AG20443 (cell line): ENCODE data around the gene IL22RA1.

ENCODE experiments used
- DNase-seq: peaks from one replicate; pipeline ENCODE4 v3.0.0; 2012; ENCODE audit warnings: low spot score, mixed read lengths

Gene IL22RA1

DNA sequence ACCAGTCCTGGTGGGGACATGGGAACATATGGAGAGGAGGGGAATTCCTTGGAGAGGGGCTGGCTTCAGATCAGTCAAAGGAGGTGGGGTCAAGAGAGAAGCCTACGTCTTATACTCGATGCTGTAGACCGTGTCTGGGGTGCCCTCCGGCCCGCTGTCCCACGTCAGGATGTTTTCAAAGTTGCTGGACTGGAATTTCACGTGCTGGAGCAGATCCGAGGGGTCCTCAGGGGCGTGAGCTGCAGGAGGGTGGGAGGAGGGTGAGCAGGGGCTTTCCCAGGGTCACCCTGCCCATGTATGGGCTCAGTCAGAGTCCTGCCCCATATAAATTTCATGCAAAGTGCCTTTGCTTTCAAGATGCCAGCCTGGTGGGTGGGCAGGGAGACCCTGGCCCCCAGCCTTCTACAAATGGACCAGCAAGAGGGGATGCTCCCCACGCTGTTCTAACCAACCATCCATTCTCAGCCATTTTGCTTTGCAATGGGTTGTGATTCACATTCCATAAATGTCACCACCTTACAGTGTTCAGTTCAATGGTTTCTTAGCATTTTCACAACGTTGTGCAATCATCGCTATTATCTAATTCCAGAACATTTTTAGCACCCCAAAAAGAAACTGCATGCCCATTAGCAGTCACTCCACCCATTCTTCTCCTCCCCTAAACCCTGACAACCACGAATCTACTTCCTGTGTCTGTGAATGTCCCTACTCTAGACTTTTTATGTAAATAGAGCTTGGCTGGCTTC lies 4.3 kb downstream of the IL22RA1 start:
- DNase-seq: no peak

DNA sequence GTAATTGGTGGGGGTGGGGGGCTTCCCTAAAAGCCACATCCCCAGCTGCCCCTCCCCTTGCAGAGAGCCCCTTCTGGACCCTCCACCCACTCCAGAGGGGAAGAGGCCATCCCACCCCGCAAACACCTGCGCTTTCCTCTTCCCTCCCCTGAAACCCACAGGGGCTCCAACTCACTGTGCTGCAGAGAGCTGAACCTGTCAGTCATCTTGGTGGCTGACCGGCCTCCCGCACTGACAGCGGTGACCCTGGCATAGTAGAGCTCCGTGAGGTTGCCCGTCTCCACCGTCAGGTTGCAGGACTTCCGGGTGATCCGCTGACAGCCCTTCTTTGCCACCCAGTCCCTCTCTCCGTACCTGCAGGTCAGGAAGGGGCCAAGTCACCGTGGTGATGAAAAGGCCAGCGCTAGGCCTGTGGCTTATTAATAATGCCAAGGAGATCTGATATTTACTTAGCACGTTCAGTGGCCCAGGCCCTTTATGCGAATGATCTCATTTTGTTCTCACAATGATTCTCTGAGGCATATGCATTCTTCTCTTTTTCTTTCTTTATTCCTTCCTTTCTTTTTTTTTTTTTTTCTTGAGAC lies 5.9 kb downstream of the IL22RA1 start:
- no peak for DNase-seq

DNA sequence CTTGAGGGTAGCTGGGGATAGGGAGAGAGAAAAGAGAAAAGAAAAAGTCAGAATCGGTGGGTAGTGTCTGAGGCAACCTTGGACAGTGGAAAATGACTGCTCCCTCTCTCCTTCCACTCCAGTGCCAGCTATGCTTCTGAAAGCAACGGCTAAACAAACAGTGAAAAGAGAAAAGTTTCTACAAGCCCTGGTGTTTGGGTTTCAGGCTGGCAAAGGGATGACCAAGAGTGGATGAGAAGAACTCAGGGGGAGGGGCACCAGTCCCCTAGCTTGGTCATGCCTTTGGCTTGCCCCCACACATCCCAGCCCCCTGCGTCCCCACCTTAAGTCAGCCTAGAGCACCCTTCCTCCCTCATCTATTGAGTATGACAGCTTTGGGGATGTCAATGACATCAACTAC lies 8.6 kb downstream of the IL22RA1 start:
- no peak for DNase-seq

DNA sequence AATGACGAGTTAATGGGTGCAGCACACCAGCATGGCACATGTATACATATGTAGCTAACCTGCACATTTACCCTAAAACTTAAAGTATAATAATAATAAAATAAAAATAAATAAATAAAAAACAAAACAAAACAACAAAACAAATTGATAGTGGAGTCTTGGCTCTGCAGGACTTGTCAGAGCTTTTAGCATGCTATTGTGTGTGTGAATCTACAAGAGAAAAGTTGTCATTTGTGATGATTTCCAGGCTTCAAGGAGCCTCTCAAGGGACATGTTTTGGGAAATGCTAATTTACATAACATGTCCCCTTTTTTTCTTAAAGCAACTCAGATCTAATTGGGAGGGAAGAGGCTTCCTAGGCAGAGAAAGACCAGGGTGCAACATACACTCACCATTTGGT lies 9.1 kb downstream of the IL22RA1 start:
- DNase-seq: no peak

DNA sequence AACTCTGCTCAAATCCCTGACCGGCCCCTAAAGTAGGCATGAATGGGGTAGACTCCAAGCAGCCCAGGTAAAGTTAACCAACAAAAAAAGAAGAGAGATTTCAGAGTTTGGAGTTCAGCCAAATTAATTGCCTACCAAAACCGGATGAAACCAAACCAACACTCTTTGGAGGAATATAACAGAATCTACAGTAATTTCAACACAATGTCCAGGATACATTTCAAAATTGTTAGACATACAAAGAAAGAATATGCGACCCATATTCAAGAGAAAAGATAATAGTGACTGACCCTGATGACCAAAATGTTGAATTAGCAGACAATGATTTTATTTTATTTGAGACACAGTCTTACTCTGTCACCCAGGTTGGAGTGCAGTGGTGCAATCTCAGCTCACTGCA lies 12.6 kb downstream of the IL22RA1 start:
- DNase-seq: no peak

DNA sequence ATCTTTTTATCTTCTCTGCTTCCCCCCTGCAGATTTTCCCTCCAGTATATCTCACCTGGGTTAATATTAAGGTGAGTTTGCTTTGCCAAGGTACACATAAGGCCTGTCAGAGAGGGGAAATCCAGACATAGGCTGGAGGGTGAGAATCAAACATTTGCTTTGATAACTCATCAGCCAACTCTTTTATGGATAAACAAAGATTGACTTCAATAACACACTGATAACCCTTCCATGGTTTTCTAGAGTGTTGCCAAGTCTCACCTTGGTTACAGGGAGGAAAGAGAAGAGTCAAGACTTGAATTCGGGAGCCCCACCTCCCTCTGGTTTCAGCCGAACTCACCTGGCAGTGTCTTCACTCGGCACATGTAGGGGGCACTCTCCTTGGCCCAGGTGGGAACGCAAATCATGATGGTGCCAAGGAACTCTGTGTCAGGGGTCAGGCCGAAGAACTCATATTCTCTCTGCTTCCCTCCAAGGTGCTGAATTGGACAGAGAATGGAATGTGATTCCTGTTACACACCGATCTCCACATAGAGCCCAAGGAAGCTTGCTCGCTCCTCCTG lies 15.1 kb downstream of the IL22RA1 start:
- DNase-seq: no peak

DNA sequence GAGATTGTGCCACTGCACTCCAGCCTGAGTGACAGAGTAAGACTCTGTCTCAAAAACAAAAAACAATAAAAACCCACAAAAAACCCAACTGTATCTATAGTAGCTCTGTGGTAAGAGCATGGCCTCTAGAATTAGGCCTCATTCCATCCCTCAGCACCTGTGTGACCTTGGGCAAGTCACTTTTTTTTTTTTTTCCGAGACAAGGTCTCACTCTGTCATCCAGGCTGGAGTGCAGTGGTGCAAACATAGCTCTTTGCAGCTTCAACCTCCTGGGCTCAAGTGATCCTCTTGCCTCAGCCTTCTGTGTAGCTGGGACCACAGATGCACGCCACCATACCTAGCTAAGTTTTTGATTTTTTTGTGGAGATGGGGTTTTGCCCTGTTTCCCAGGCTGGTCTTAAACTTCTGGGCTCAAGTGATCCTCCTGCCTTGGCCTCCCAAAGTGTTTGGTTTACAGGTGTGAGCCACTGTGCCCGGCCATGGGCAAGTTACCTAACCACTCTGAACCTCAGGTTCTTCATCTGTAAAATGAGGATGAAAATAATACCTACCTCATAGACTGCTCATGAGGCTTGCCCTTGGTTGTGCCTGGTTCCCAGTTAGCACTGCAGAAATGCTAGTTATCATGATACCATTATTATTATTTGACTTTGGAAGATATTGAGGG lies 15.7 kb downstream of the IL22RA1 start:
- no peak for DNase-seq

DNA sequence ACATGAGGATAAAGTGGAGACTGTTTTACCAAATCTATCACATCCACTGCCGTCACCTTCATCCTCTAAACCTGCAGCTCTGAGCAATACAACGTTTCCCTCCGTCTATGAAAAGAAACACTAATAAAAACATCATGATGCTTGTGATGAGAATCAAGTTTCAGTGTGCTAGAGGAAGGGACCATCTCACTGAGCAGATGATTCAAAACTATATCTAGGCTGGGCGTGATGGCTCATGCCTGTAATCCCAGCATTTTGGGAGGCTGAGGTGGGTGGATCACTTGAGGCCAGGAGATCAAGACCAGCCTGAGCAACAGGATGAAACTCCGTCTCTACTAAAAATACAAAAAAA lies 16.3 kb downstream of the IL22RA1 start:
- DNase-seq: no peak

DNA sequence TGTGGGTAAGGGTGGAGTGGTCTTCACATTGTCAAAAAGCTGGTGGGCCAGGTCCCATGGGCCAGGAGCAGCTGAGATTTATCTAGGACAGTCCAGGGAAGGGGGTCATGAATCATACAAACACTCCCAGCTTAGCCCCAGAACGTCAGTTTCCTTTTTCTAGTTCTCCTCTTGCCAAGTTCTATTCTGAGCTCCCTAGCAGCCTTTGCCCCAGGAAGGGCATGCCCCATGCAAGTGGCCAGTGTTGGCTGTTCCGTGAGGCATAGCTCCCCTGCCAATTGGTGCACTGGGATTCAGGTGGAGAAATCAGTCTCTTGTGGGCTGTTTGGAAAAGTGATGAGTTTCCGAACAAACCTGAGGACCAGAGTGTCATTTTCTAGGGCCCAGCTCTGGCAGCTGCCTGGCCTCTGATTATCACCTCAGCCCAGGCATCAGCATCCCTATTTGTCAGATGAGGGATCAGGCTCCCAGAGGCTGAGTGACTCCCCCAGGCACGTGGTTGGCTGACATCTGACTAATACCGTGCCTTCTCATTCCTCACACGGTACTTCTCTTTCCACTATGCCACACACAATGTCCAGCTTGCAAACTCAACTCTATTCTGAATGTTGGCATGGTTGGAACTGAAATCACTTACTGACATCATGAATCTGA lies 16.8 kb downstream of the IL22RA1 start:
- peak; percentile 43 for DNase-seq

DNA sequence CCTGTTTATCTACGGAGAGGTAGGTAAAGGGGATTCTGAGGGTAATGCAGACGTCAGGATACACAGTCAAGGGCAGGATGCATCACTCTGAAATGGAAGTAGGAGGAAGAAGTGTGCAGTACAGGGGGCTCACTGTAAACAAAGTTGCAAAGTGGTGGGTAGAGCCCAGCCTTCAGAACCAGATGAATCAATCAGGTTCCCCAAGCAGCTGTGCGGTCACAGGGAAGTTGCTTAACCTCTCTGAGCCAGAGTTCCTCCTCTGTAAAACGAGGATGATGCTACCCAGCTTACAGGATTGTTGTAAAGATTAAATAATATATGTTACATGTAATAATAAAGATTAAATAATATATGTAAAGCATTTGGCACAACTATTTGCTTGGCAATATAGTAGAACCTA lies 17.5 kb downstream of the IL22RA1 start:
- DNase-seq: no peak

DNA sequence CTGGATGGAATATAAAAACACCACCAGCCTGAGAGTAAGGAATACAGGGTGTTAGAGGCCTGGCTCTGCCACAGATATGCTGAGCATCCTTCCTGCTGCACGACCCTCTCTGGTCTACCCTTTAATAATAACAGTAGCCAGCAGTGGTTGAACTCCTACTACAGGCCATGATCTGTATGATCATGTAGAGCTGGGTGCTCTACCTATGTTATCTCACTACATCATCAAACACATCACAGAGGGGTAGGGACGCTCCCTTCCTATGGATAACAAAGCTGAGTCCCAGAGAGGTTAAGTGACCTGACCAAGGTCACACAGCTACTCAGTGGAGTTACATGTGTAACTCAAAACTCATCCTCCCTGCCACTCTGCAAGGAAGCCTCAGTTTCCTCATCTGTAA lies 18.0 kb downstream of the IL22RA1 start:
- no peak for DNase-seq

DNA sequence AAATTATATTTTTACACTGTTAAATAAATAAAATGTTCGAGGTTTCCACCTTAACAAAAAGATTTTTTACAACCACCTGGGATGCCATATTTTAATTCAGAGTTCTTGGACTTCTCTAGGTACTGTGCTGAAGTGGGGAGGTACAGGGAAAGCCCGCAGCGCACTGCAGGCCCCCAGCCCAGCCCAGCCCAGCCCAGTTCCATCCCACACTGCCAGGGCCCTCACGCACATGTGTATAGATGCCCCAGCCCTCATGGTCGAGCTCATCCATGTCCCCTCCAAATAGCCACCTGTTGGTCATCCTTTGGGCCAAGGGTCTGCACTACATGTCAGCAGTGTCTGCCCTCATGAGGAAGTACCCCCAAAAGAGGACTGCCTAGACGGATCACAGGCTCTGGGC lies 19.3 kb downstream of the IL22RA1 start:
- no peak for DNase-seq

DNA sequence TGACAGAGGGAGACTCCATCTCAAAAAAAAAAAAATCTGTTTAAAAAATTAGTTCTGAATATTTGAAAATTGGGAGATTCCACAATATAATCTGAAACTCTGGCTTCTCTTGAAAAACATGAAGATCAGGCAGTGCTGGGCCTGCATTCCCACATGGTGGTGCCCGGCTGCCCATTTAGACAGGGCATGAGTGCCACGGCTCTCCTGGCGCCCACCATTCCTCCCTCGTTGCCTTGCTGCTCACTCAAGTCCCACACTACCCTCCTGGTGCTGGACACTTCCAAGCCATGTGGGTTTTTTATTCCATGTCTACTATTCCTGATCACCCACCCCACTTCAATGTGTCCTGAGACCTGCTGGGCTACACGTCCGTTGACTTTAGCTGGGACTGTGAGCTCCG lies 20.2 kb downstream of the IL22RA1 start:
- DNase-seq: no peak

DNA sequence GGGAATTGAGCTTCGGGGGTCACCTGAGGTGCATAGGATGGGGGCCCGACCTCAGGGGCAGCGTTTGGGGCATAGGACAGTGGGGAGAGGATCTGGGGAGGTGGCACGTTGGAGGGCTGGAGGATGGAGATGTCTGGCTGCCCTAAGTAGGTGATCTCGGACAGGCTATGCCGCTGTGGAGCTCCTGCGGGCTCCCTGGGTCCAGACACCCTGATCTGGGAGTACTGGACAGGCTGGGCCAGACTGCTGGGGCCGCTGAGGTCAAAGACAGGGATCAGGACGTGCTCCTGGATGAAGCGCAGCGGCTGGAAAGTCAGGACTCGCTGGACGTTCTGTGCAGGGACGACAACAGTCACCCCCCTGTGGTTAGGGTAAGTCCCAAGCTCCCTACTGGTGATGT lies 21.5 kb downstream of the IL22RA1 start:
- no peak for DNase-seq

DNA sequence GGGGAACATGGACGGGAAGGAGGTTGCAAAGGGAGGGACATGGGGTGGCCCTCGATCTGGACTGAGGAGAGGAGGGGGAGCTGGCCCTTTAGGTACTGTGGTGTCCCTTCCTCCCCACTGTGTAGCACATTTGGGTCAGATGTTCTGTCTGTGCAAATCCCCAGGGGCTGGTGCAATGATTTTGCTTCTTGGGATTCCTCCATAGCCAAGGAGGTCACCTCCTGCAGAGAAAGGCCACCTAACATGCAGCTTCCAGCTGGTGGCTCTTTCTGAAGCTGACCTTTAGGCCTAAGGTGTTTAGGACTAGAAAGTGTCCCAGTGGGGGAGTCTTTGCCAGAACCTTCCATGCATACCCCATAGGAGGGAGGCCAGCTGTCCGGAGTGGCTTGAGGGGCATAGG lies 22.0 kb downstream of the IL22RA1 start:
- no peak for DNase-seq

DNA sequence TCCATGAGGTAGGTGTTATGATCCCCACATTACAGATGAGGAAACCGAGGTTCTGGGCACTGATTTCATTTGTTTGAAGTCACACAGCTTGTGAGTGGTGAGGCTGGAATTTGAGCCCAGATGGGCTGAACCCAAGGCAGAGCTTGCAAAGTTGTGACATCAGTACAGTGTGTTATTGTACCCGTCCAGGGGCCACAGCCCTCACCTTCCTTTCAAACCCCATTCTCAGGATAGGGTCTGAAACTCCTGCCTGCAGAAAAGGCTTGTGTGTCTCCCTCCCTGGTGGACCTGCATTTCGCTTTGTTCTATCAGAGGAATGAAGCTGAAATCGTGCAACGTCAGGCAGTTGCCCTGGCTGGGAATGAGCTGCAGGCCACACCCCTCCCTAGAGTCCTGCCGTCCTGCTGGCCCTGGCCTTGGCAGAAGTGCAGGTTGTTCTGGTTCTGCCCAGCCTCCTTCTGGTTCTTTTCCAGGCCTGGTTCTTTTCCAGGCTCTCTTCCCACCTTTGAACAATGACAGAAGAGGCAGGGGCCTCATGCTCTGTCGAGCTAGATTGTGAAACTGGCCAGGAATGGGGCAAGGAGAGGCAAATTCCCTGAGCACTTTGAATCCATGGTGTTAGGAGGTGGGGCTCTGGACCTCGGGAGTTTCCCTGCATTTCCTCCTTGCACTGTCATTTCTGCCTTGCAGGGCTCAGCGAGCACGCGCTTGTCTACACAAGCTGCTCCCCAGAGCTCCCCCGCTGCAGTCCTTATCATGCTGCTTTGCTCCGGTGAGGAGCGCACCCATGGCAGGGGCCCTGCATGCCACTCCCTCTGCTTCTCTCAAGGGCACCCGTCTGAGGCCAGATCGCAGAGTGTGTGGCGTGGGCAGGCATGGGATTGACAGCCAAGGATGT lies 22.8 kb downstream of the IL22RA1 start:
- DNase-seq: peak; percentile 77

DNA sequence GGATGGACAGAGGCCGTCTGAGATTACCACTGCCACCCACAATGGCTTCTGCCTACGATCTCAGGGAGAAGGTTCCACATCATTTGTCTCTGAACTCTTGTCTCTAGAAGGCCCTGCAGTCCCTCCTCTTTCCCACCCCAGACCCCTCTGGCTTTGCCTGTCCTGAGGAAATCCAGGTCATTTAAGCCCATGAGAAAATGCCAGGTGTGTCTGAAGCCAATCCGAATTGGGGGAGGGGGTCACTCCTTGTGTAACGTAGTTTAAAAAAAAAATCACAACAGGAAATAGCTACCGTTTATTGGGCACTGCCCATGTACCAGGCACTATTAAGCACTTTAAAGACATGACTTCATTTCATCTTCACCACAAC lies 23.5 kb downstream of the IL22RA1 start:
- no peak for DNase-seq

DNA sequence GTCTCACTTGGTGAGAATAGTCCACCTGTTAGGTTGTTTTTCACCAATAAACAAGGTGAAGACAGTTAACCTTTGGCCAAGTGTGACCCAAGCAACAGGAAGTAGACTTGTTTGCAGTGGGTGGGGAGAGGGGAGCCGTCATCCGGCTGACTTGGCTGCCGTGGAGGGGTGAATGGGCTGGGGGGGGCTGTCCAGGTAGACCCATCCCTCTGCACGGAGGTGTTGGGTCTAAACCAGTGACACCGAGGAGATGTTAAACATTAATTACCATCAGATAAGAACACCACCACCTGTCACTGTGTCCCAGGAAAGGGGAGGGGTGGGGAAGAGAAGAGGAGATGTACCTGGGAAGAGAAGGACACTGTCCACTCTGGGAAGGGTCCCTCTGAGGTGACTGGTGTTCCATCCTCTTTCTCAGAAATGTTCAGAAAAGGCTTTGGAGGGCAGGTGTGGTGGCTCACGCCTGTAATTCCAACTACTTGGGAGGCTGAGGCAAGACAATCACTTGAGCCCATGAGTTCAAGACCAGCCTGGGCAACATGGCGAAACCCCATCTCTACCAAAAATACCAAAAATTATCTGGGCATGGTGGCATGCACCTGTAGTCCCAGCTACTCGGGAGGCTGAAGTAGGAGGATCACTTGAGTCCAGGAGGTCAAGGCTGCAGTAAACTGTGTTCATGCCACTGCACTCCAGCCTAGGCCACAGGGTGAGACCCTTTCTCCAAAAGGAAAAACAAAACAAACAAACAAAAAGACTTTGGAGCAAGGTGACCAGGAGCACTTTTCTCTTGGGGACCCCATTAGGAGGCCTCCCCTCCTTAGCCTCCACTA lies 24.3 kb downstream of the IL22RA1 start:
- no peak for DNase-seq

DNA sequence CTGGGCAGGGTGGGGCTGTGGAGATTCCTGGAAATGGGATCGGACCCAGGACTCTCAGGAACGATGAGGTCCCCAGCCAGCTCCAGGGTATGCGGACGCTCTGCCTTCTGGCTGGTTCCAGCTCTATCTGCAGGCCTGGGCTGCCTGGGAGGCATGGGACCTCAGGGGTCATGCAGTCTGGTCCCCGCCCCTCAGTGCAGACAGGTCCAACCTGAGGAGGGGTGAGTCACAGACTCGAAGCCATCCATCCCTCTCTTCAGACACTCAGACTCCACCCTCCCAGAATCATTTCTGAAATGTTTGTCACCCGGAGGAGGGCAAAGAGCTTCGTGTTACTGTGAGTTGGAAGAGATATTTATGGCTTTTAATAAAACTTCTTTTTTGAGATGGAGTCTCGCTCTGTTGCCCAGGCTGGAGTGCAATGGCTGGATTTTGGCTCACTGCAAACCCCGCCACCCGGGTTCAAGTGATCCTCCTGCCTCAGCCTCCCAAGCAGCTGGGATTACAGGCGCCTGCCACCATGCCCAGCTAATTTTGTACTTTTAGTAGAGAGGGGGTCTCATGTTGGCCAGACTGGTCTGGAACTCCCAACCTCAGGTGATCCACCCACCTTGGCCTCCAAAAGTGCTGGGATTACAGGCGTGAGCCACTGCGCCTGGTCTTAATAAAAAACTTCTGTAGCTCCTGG lies 25.1 kb downstream of the IL22RA1 start:
- peak; percentile 82 for DNase-seq

DNA sequence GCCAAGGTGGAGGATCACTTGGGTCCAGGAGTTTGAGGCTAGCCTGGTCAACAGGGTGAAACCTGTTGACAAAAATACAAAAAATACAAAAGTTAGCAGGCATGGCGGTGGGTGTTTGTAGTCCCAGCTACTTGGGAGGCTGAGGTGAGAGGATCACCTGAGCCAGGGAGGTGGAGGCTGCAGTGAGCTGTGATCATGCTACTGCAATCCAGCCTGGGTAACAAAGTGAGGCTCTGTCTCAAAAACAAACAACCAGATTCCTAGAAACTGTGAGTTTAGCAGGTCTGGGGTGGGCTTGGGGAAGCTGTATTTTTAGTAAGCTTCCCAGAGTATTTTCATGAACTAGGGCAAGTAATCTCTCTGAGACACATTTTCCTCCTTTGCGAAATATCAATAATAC lies 25.8 kb downstream of the IL22RA1 start:
- DNase-seq: no peak
